ENCODE data around the gene IL21.

IL21 gene

GRCh38 chr4:122617597-122618593 is 3.0 kb downstream of the IL21 start:
- Histone ChIP-seq H3K27ac (ENCODE audit: low read depth, low read length) (no peak overlapping the region), H3K4me3 (ENCODE audit: low read length) (no peak overlapping the region), H3K27me3 (ENCODE audit: control insufficient read depth, low read length) (no peaks in the 10 kb centered on the region), H3K79me2 (ENCODE audit: control insufficient read depth, low read length) (no peaks in the 10 kb centered on the region), H3F3A (ENCODE audit: control insufficient read depth, insufficient read depth) (no peaks in the 10 kb centered on the region), H3K4me2 (ENCODE audit: low read length) (no peak overlapping the region), H4K20me1 (ENCODE audit: control insufficient read depth, insufficient read depth, low read depth, low read length) (no peaks in the 10 kb centered on the region), H3K9me3 (ENCODE audit: control insufficient read depth, insufficient read depth, low read length) (no peaks in the 10 kb centered on the region), H3K36me3 (ENCODE audit: control insufficient read depth, low read length) (no peaks in the 10 kb centered on the region), H3K4me1 (ENCODE audit: control insufficient read depth, low read length) (no peaks in the 10 kb centered on the region), H3K9me2 (replicated peaks; ENCODE audit: control insufficient read depth, low read length) (no peaks in the 10 kb centered on the region)
- no peak for TF ChIP-seq EZH2phosphoT487 (IDR thresholded peaks at IDR 0.05; ENCODE audit: borderline replicate concordance, low read length)
- TF ChIP-seq CTCF (IDR thresholded peaks at IDR 0.05; ENCODE audit: low read depth, low read length, poor library complexity, severe bottlenecking) = no peak

- H3K4me2 ChIP-seq (ENCODE audit: low read length) = no peak overlapping the region
- no peak overlapping the region for H3K27ac ChIP-seq (ENCODE audit: low read depth, low read length)
Observed at GRCh38 chr4:122616915-122617596, 3.8 kb downstream of the IL21 start.

GRCh38 chr4:122614621-122615020 is 6.2 kb downstream of the IL21 start:
- Histone ChIP-seq H3K4me2 (ENCODE audit: low read length) (no peak overlapping the region), H3K36me3 (ENCODE audit: control insufficient read depth, low read length) (no peaks in the 10 kb centered on the region), H3F3A (ENCODE audit: control insufficient read depth, insufficient read depth) (no peaks in the 10 kb centered on the region), H3K27me3 (ENCODE audit: control insufficient read depth, low read length) (no peaks in the 10 kb centered on the region), H4K20me1 (ENCODE audit: control insufficient read depth, insufficient read depth, low read depth, low read length) (no peaks in the 10 kb centered on the region), H3K79me2 (ENCODE audit: control insufficient read depth, low read length) (no peaks in the 10 kb centered on the region), H3K9me2 (replicated peaks; ENCODE audit: control insufficient read depth, low read length) (no peaks in the 10 kb centered on the region), H3K27ac (ENCODE audit: low read depth, low read length) (no peak overlapping the region), H3K9me3 (ENCODE audit: control insufficient read depth, insufficient read depth, low read length) (no peaks in the 10 kb centered on the region), H3K4me3 (ENCODE audit: low read length) (no peak overlapping the region), H3K4me1 (ENCODE audit: control insufficient read depth, low read length) (no peaks in the 10 kb centered on the region)
- TF ChIP-seq EZH2phosphoT487 (IDR thresholded peaks at IDR 0.05; ENCODE audit: borderline replicate concordance, low read length) (no peak), CTCF (IDR thresholded peaks at IDR 0.05; ENCODE audit: low read depth, low read length, poor library complexity, severe bottlenecking) (no peak)

More at GRCh38 chr4:122616915-122617596, 3.8 kb downstream of the IL21 start:
- Histone ChIP-seq H3K9me2 (replicated peaks; ENCODE audit: control insufficient read depth, low read length) (no peaks in the 10 kb centered on the region), H4K20me1 (ENCODE audit: control insufficient read depth, insufficient read depth, low read depth, low read length) (no peaks in the 10 kb centered on the region), H3K79me2 (ENCODE audit: control insufficient read depth, low read length) (no peaks in the 10 kb centered on the region), H3K4me1 (ENCODE audit: control insufficient read depth, low read length) (no peaks in the 10 kb centered on the region), H3K4me3 (ENCODE audit: low read length) (no peak overlapping the region), H3F3A (ENCODE audit: control insufficient read depth, insufficient read depth) (no peaks in the 10 kb centered on the region), H3K36me3 (ENCODE audit: control insufficient read depth, low read length) (no peaks in the 10 kb centered on the region), H3K27me3 (ENCODE audit: control insufficient read depth, low read length) (no peaks in the 10 kb centered on the region), H3K9me3 (ENCODE audit: control insufficient read depth, insufficient read depth, low read length) (no peaks in the 10 kb centered on the region)
- no peak for TF ChIP-seq EZH2phosphoT487 (IDR thresholded peaks at IDR 0.05; ENCODE audit: borderline replicate concordance, low read length)
- no peak for TF ChIP-seq CTCF (IDR thresholded peaks at IDR 0.05; ENCODE audit: low read depth, low read length, poor library complexity, severe bottlenecking)
